ENCODE measurements around the gene PHACTR1.

DNA sequence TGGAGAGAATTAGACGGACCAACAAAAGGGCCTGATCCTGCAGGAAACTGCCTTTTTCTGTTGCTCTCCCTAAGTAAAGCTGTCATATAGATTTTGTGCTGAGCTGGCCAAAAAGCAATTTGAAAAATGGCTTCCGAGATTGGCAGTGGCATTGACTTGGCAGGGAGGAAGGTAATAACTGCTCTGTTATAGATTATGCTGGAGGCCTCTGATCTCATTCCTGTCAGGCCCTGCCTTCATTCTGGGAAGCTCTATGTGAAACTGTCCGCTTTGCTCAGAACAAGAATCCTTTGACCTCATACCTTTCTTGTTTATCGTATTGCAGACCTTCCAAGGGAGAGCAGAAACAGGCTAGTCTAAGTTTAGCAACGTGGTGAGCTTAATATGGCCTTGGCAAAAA, 234.4 kb downstream of the PHACTR1 start:
- TF ChIP-seq, protein P1, sequence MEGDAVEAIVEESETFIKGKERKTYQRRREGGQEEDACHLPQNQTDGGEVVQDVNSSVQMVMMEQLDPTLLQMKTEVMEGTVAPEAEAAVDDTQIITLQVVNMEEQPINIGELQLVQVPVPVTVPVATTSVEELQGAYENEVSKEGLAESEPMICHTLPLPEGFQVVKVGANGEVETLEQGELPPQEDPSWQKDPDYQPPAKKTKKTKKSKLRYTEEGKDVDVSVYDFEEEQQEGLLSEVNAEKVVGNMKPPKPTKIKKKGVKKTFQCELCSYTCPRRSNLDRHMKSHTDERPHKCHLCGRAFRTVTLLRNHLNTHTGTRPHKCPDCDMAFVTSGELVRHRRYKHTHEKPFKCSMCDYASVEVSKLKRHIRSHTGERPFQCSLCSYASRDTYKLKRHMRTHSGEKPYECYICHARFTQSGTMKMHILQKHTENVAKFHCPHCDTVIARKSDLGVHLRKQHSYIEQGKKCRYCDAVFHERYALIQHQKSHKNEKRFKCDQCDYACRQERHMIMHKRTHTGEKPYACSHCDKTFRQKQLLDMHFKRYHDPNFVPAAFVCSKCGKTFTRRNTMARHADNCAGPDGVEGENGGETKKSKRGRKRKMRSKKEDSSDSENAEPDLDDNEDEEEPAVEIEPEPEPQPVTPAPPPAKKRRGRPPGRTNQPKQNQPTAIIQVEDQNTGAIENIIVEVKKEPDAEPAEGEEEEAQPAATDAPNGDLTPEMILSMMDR (IDR thresholded peaks at IDR 0.05) = no peak
- TF ChIP-seq POLR2A (IDR thresholded peaks at IDR 0.05) = no peak

Measured in lower leg skin (tissue), 3 donors.